ENCODE results near the gene C5. TPM values are rescaled to one million over a fixed set of nuclear protein-coding genes. Genes with fewer than 3 reads are reported as not detected.
A peak's percentile ranks its signal among the peaks of the same experiment; 100 is the strongest.

Gene C5
- total and polyA plus RNA-seq, 2 experiments from 2014 or later: 13.8 to 55.4 TPM

- Histone ChIP-seq H3K27ac (no peak overlapping the region), H3K36me3 (replicated peaks; ENCODE audit: insufficient read depth, low read depth) (no peaks in the 10 kb centered on the region), H2AFZ (no peak overlapping the region), H3K4me3 (no peak overlapping the region), H3K9me2 (replicated peaks; ENCODE audit: insufficient read depth) (no peaks in the 10 kb centered on the region), H3K4me1 (ENCODE audit: insufficient read depth) (peaks cover 8% of the 10 kb centered on the region), H3K79me2 (no peaks in the 10 kb centered on the region), H3K27me3 (peaks cover 6% of the 10 kb centered on the region), H3K4me2 (peak overlapping the region; percentile 56), H4K20me1 (ENCODE audit: insufficient read depth, poor library complexity, severe bottlenecking) (no peaks in the 10 kb centered on the region), H3K9me3 (ENCODE audit: low read depth) (no peaks in the 10 kb centered on the region)
- no peak for TF ChIP-seq EZH2phosphoT487 (IDR thresholded peaks at IDR 0.05; ENCODE audit: low read depth, severe bottlenecking, unreplicated experiment)
- no peak for TF ChIP-seq EZH2 (IDR thresholded peaks at IDR 0.05; ENCODE audit: borderline replicate concordance)
- TF ChIP-seq CTCF (IDR thresholded peaks at IDR 0.05; ENCODE audit: poor library complexity): peak; percentile 32
- 52% methylated on average over 16 of the region's 16 CpGs for WGBS (ENCODE audit: low lambda C conversion rate, missing lambda C conversion rate)
- no peak for DNase-seq (ENCODE audit: low spot score)
Observed at GRCh38 chr9:121071756-121072421, 21.8 kb upstream of the C5 start.

- Histone ChIP-seq H3K9me2 (replicated peaks; ENCODE audit: insufficient read depth) (no peaks in the 10 kb centered on the region), H3K4me1 (ENCODE audit: insufficient read depth) (peaks cover 8% of the 10 kb centered on the region), H3K27me3 (peaks cover 6% of the 10 kb centered on the region), H3K36me3 (replicated peaks; ENCODE audit: insufficient read depth, low read depth) (no peaks in the 10 kb centered on the region), H3K9me3 (ENCODE audit: low read depth) (no peaks in the 10 kb centered on the region), H4K20me1 (ENCODE audit: insufficient read depth, poor library complexity, severe bottlenecking) (no peaks in the 10 kb centered on the region), H3K27ac (no peak overlapping the region), H3K4me2 (peak overlapping the region; percentile 56), H2AFZ (no peak overlapping the region), H3K4me3 (no peak overlapping the region), H3K79me2 (no peaks in the 10 kb centered on the region)
- 96% methylated on average over 2 of the region's 2 CpGs for WGBS (ENCODE audit: low lambda C conversion rate, missing lambda C conversion rate)
- no peak for DNase-seq (ENCODE audit: low spot score)
- TF ChIP-seq CTCF (IDR thresholded peaks at IDR 0.05; ENCODE audit: poor library complexity): no peak
- no peak for TF ChIP-seq EZH2phosphoT487 (IDR thresholded peaks at IDR 0.05; ENCODE audit: low read depth, severe bottlenecking, unreplicated experiment)
- TF ChIP-seq EZH2 (IDR thresholded peaks at IDR 0.05; ENCODE audit: borderline replicate concordance): no peak
Observed at GRCh38 chr9:121071370-121071755, 21.3 kb upstream of the C5 start.

DNA sequence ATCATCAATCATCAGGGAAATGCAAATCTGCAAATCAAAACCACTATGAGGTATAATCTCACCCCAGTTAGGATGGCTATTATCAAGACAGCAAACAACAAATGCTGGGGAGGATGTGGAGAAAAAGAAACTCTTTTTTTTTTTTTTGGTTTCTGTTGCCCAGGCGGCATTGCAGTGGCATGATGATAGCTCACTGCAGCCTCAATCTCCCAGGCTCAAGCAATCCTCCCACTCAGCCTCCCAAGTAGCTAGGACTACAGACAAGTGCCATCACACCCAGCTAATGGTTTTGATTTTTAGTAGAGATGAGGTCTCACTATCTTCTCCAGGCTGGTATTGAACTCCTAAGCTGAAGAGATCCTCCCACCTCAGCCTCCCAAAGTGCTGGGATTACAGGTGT is 19.3 kb upstream of the C5 start:
- H3K36me3 ChIP-seq (replicated peaks; ENCODE audit: insufficient read depth, low read depth): no peaks in the 10 kb centered on the region
- H3K4me2 ChIP-seq: no peak overlapping the region
- WGBS (ENCODE audit: low lambda C conversion rate, missing lambda C conversion rate): 95% methylated on average over 1 of the region's 1 CpG
- peaks cover 8% of the 10 kb centered on the region for H3K4me1 ChIP-seq (ENCODE audit: insufficient read depth)
- no peak overlapping the region for H3K27ac ChIP-seq
- H3K79me2 ChIP-seq: no peaks in the 10 kb centered on the region
- H2AFZ ChIP-seq: no peak overlapping the region
- no peaks in the 10 kb centered on the region for H4K20me1 ChIP-seq (ENCODE audit: insufficient read depth, poor library complexity, severe bottlenecking)
- H3K9me2 ChIP-seq (replicated peaks; ENCODE audit: insufficient read depth): no peaks in the 10 kb centered on the region
- no peak for TF ChIP-seq EZH2phosphoT487 (IDR thresholded peaks at IDR 0.05; ENCODE audit: low read depth, severe bottlenecking, unreplicated experiment)
- TF ChIP-seq EZH2 (IDR thresholded peaks at IDR 0.05; ENCODE audit: borderline replicate concordance): no peak
- TF ChIP-seq CTCF (IDR thresholded peaks at IDR 0.05; ENCODE audit: poor library complexity): no peak
- no peaks in the 10 kb centered on the region for H3K27me3 ChIP-seq
- no peaks in the 10 kb centered on the region for H3K9me3 ChIP-seq (ENCODE audit: low read depth)
- no peak overlapping the region for H3K4me3 ChIP-seq
- DNase-seq (ENCODE audit: low spot score): no peak

All from hepatocyte (in vitro differentiated cells).